CD4-positive, alpha-beta T cell treated with Interferon alpha-2 for 1 hour (primary cell): Measurements from ENCODE around the gene TMEM52.

Experiments used
- DNase-seq, 2 donors: peaks; one replicate each; pipeline ENCODE4 v3.0.0-alpha.2; 2020 to 2022

Gene TMEM52

GRCh38 chr1:1926346-1926811, 7.3 kb upstream of the TMEM52 start:
- DNase-seq = no peak

- no peak for DNase-seq
Measured at GRCh38 chr1:1925437-1926345, 6.6 kb upstream of the TMEM52 start.

GRCh38 chr1:1924849-1925248, 5.8 kb upstream of the TMEM52 start:
- no peak for DNase-seq

- DNase-seq = no peak
Measured at GRCh38 chr1:1924386-1924785, 5.3 kb upstream of the TMEM52 start.

GRCh38 chr1:1922956-1923833, 4.1 kb upstream of the TMEM52 start:
- DNase-seq = no peak

- no peak for DNase-seq
Measured at GRCh38 chr1:1922702-1922955, 3.5 kb upstream of the TMEM52 start.

- no peak for DNase-seq
Measured at GRCh38 chr1:1921901-1922701, 3.0 kb upstream of the TMEM52 start.

GRCh38 chr1:1921459-1921862, 2.4 kb upstream of the TMEM52 start:
- no peak for DNase-seq

GRCh38 chr1:1920608-1921458, 1.8 kb upstream of the TMEM52 start:
- no peak for DNase-seq

- no peak for DNase-seq
Measured at GRCh38 chr1:1920057-1920607, 1.1 kb upstream of the TMEM52 start.

- DNase-seq = peak; percentile 99 to 100
Measured at GRCh38 chr1:1919304-1920056, 401 bp upstream of the TMEM52 start.

- no peak for DNase-seq
Measured at GRCh38 chr1:1917995-1918900, 831 bp downstream of the TMEM52 start.

GRCh38 chr1:1917304-1917976, 1.6 kb downstream of the TMEM52 start:
- no peak for DNase-seq

GRCh38 chr1:1916851-1917251, 2.2 kb downstream of the TMEM52 start:
- no peak for DNase-seq

GRCh38 chr1:1915911-1916840, 2.9 kb downstream of the TMEM52 start:
- DNase-seq = no peak

GRCh38 chr1:1914971-1915692, 3.9 kb downstream of the TMEM52 start, which contains the start of gene CALML6:
CALML6 (plus strand) TSS chr1:1915260; CDS start chr1:1915281, 21 bp downstream.
- no peak for DNase-seq
